GM18907 (cell line): Measurements from ENCODE around the gene TNFAIP6.

Experiments used
- ATAC-seq: cut with Tn5 transposase; IDR thresholded peaks from one replicate; pipeline ENCODE4 v1.9.1; 2021; ENCODE audit warnings: mild to moderate bottlenecking, moderate library complexity; ENCODE audit not compliant: unreplicated experiment

Gene TNFAIP6

GRCh38 chr2:151359768-151360461, 2.5 kb downstream of the TNFAIP6 start:
- no peak for ATAC-seq

- no peak for ATAC-seq
Measured at GRCh38 chr2:151361674-151362370, 4.4 kb downstream of the TNFAIP6 start.

GRCh38 chr2:151363709-151364108, 6.3 kb downstream of the TNFAIP6 start:
- ATAC-seq = peak; percentile 89

GRCh38 chr2:151367571-151367970, 10.2 kb downstream of the TNFAIP6 start:
- no peak for ATAC-seq

- peak; percentile 98 for ATAC-seq
Measured at GRCh38 chr2:151374436-151374835, 17.0 kb downstream of the TNFAIP6 start.

- ATAC-seq = no peak
Measured at GRCh38 chr2:151379169-151379568, 21.8 kb downstream of the TNFAIP6 start.

- ATAC-seq = no peak
Measured at GRCh38 chr2:151380580-151381235, 23.3 kb downstream of the TNFAIP6 start.

GRCh38 chr2:151381266-151381665, 23.9 kb downstream of the TNFAIP6 start:
- ATAC-seq = no peak

GRCh38 chr2:151388011-151388410, 30.6 kb downstream of the TNFAIP6 start:
- no peak for ATAC-seq

GRCh38 chr2:151391436-151391835, 34.0 kb downstream of the TNFAIP6 start:
- no peak for ATAC-seq

- no peak for ATAC-seq
Measured at GRCh38 chr2:151394509-151394908, 37.1 kb downstream of the TNFAIP6 start.

GRCh38 chr2:151395509-151396374, 38.4 kb downstream of the TNFAIP6 start:
- no peak for ATAC-seq

- no peak for ATAC-seq
Measured at GRCh38 chr2:151399981-151400380, 42.6 kb downstream of the TNFAIP6 start.

- ATAC-seq = no peak
Measured at GRCh38 chr2:151401149-151401548, 43.8 kb downstream of the TNFAIP6 start.

GRCh38 chr2:151403914-151404313, 46.5 kb downstream of the TNFAIP6 start:
- no peak for ATAC-seq

GRCh38 chr2:151405376-151405775, 48.0 kb downstream of the TNFAIP6 start:
- ATAC-seq = no peak

- no peak for ATAC-seq
Measured at GRCh38 chr2:151407281-151407680, 49.9 kb downstream of the TNFAIP6 start.

- ATAC-seq = no peak
Measured at GRCh38 chr2:151408788-151409600, 51.6 kb downstream of the TNFAIP6 start.

- peak; percentile 96 for ATAC-seq
Measured at GRCh38 chr2:151409601-151410484, 52.5 kb downstream of the TNFAIP6 start, which contains the start of gene RIF1. Gene RIF1, plus strand, starts transcription at chr2:151409902. Its CDS starts 522 bp downstream, at chr2:151410424.
